PC-9 (cell line): Measurements from ENCODE around the gene CCL20. TPM values are rescaled to one million over a fixed set of nuclear protein-coding genes. Genes with fewer than 3 reads are reported as not detected.
A peak's percentile ranks its signal among the peaks of the same experiment; 100 is the strongest.

Experiments
- BruUV-seq: library from RNA; stranded (reverse); fragments of 400-500 nt; replicated peaks from 2 replicates; lab custom pipeline; 2021; lab: Mats Ljungman, UMichigan
- CTCF ChIA-PET: fragments of 300-600 bp; sonication (Branson Sonifier 250); formaldehyde crosslinking; loops from one replicate; lab custom pipeline; 2022; ENCODE audit warnings: antibody characterized with exemption; lab: Charles Lee
- POLR2A ChIA-PET: fragments of 300-600 bp; sonication (Branson Sonifier 250); formaldehyde crosslinking; loops from one replicate; lab custom pipeline; 2022; ENCODE audit warnings: antibody characterized with exemption; ENCODE audit not compliant: unreplicated experiment; lab: Charles Lee
- DNase-seq, 2 experiments: peaks; one replicate each; pipeline versions ENCODE4 v3.0.0 to v3.0.0-alpha.2; 2015 to 2022; ENCODE audit warnings: mixed read lengths in 1 of 2
- H2AFZ ChIP-seq: fragments of 200-600 bp; sonication (generic); 2 replicates; pipeline ENCODE4 v1.8.1; 2017; ENCODE audit warnings: antibody characterized with exemption
- H3F3A ChIP-seq: fragments of 200-600 bp; sonication (generic); 2 replicates; pipeline ENCODE4 v1.8.1; 2017; ENCODE audit warnings: antibody characterized with exemption, mild to moderate bottlenecking, low read depth; ENCODE audit not compliant: insufficient read depth
- H3K27ac ChIP-seq: fragments of 200-600 bp; sonication (generic); 2 replicates; pipeline ENCODE4 v1.6.1; 2016; ENCODE audit warnings: mixed run types
- H3K27me3 ChIP-seq: fragments of 200-600 bp; sonication (generic); 2 replicates; pipeline ENCODE4 v1.6.1; 2016; ENCODE audit warnings: low read depth, mixed run types; ENCODE audit not compliant: insufficient read depth
- H3K36me3 ChIP-seq: fragments of 200-600 bp; sonication (generic); 2 replicates; pipeline ENCODE4 v1.6.1; 2016; ENCODE audit warnings: low read depth, mixed run types
- H3K4me1 ChIP-seq: fragments of 200-600 bp; sonication (generic); replicated peaks from 2 replicates; pipeline ENCODE4 v1.6.1; 2016; ENCODE audit warnings: mixed run types; ENCODE audit not compliant: insufficient read depth
- H3K4me2 ChIP-seq: fragments of 200-600 bp; sonication (generic); 2 replicates; pipeline ENCODE4 v1.6.1; 2017; ENCODE audit warnings: mixed run types
- H3K4me3 ChIP-seq: fragments of 200-600 bp; sonication (generic); 2 replicates; pipeline ENCODE4 v1.6.1; 2016; ENCODE audit warnings: mixed run types
- H3K79me2 ChIP-seq: fragments of 200-600 bp; sonication (generic); 2 replicates; pipeline ENCODE4 v1.6.1; 2017; ENCODE audit warnings: low read depth, mixed run types
- H3K9me2 ChIP-seq: fragments of 200-600 bp; sonication (generic); 2 replicates; pipeline ENCODE4 v1.8.1; 2017; ENCODE audit warnings: mild to moderate bottlenecking; ENCODE audit not compliant: insufficient read depth
- H3K9me3 ChIP-seq: fragments of 200-600 bp; sonication (generic); 2 replicates; pipeline ENCODE4 v1.8.1; 2016; ENCODE audit warnings: low read depth; ENCODE audit not compliant: insufficient read depth
- H4K20me1 ChIP-seq: fragments of 200-600 bp; sonication (generic); 2 replicates; pipeline ENCODE4 v1.8.1; 2017; ENCODE audit not compliant: insufficient read depth
- CTCF ChIP-seq: fragments of 200-600 bp; sonication (generic); conservative IDR thresholded peaks from 2 replicates; pipeline ENCODE4 v1.6.1; 2017; ENCODE audit warnings: mixed run types, antibody characterized with exemption, mild to moderate bottlenecking, moderate library complexity
- EZH2 ChIP-seq: fragments of 200-600 bp; sonication (generic); IDR thresholded peaks from 2 replicates; pipeline ENCODE4 v1.8.0; 2017; ENCODE audit warnings: antibody characterized with exemption, low read depth
- intact Hi-C: fragments of 100-400 bp; cut with micrococcal nuclease; formaldehyde crosslinking; loops from one replicate; pipeline ENCODE4 v1.10.0; 2022; ENCODE audit not compliant: unreplicated experiment
- total RNA-seq: library from RNA; stranded (reverse); gene quantifications from 2 replicates; pipeline ENCODE4 v1.2.3, GENCODE V29; 2021

CCL20 gene
- total RNA-seq, 1 experiment from 2014 or later = not detected

DNA sequence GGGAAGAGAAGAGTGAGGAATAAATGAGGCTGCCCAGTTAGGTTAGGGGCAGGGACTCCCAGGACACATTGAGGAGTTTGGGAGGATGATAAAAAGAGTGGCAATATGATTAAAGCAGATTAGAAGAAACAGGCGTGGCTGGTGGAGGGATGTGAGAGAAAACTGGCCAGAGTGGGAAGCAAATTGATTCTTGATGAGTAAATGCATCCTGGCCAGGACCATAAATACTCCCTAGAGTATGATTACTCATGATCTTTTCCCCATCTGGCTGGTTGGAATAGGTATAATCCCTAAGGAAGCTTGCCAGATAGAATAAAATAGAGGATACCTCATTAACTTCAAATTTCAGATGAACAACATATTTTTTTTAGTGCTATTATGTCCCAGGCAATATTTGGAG lies 36.3 kb downstream of the CCL20 start:
- no TSS peak for BruUV-seq
- no peak for DNase-seq
- Histone ChIP-seq H3K4me2 (no peak overlapping the region), H3K36me3 (no peaks in the 10 kb centered on the region), H3K27me3 (no peaks in the 10 kb centered on the region), H3K9me2 (no peaks in the 10 kb centered on the region), H3K9me3 (peaks cover 3% of the 10 kb centered on the region; the same call in 1 of the 2 replicates), H3K27ac (no peak overlapping the region), H3K4me3 (no peak overlapping the region), H3F3A (peaks cover 14% of the 10 kb centered on the region), H3K4me1 (peaks cover 28% of the 10 kb centered on the region), H2AFZ (no peak overlapping the region), H3K79me2 (no peaks in the 10 kb centered on the region), H4K20me1 (no peaks in the 10 kb centered on the region)
- intact Hi-C loops = no loop called here
- POLR2A ChIA-PET = no interaction called here
- CTCF ChIA-PET = no interaction called here
- no peak for TF ChIP-seq EZH2
- TF ChIP-seq CTCF = no peak

DNA sequence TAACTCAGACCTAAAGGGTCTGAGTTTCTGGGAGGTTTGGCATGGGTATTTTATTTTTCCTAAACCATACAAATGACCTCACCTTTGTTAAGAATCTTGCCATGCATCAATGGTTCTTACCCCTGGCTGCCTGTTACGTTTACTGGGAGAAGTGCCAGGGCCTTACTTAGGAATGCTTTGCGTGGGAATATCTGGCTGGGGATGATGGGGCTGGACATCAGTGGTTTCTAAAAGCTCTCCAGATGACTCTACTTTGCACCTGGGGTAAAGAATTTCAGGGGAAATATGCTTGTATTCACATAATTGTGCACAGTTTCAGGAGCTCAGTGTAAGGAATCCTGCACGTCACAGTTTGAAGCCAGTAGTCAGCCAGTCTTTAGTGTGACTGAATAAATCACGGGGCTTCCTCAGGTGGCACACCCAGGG lies 39.6 kb downstream of the CCL20 start:
- Histone ChIP-seq H3K4me2 (no peak overlapping the region), H4K20me1 (no peaks in the 10 kb centered on the region), H3K9me2 (no peaks in the 10 kb centered on the region), H2AFZ (no peak overlapping the region), H3K36me3 (no peaks in the 10 kb centered on the region), H3K9me3 (peaks cover 3% of the 10 kb centered on the region; the same call in 1 of the 2 replicates), H3K4me3 (no peak overlapping the region), H3K79me2 (no peaks in the 10 kb centered on the region), H3K27me3 (no peaks in the 10 kb centered on the region), H3F3A (peaks cover 7% of the 10 kb centered on the region), H3K27ac (peak overlapping the region; percentile 8; the same call in 1 of the 2 replicates), H3K4me1 (peaks cover 24% of the 10 kb centered on the region)
- DNase-seq = peak; percentile 62 to 63
- no TSS peak for BruUV-seq
- ChIA-PET POLR2A (interaction anchor here (0.5 to 0.7 kb wide), 3 partner anchors 68 to 1305 kb away, joined by 3 to 4 read pairs (median 3); no protein-coding TSS in a partner anchor), CTCF (interaction anchor here (1.5 kb wide), 1 partner anchor 10 kb away, joined by 11 read pairs; no protein-coding TSS in a partner anchor)
- intact Hi-C loops = loop anchor here (1.0 kb wide), 1 partner anchor 35 kb away; no protein-coding TSS in a partner anchor
- TF ChIP-seq CTCF (no peak), EZH2 (no peak)

DNA sequence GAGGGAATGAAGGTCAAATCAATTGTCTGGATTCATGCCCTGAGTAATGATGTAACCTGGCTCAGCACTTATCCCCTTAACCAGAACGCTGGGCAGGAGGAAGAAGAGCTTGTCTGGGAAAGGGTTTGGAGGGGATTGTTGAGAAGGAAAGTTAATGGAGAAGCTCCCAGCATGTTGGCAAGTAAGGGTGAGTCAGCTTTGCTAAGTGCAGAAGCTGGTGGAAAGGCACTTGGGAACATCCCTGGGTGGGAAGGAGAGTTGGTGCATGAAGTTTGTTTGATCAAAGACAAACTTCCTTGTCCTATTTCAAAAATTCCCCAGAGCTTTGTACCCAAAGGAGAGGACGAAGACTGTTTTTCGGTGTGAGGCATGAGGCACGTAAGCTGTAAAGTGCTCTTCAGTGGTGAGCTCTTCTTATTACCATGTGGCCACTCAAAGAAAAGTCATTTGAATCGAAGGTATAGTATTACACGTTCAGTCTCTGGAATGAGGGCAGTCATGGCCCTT lies 40.2 kb downstream of the CCL20 start:
- no TSS peak for BruUV-seq
- POLR2A ChIA-PET = interaction anchor here (0.6 to 0.7 kb wide), 2 partner anchors 69 to 361 kb away, joined by 3 to 4 read pairs; no protein-coding TSS in a partner anchor

More for the DNA sequence above, 40.2 kb downstream of the CCL20 start:
- no peaks in the 10 kb centered on the region for H3K36me3 ChIP-seq
- no peak overlapping the region for H3K4me3 ChIP-seq
- intact Hi-C loops = loop anchor here (1.0 kb wide), 1 partner anchor 36 kb away; no protein-coding TSS in a partner anchor
- H3K4me2 ChIP-seq = no peak overlapping the region
- H3K9me2 ChIP-seq = no peaks in the 10 kb centered on the region
- no peaks in the 10 kb centered on the region for H4K20me1 ChIP-seq
- H3K27me3 ChIP-seq = no peaks in the 10 kb centered on the region
- H3K4me1 ChIP-seq = peaks cover 18% of the 10 kb centered on the region
- H2AFZ ChIP-seq = peak overlapping the region; percentile 45; the same call in 1 of the 2 replicates
- no peaks in the 10 kb centered on the region for H3K79me2 ChIP-seq
- CTCF ChIA-PET = interaction anchor here (0.5 to 1.5 kb wide), 2 partner anchors 9 to 83 kb away, joined by 5 to 11 read pairs; no protein-coding TSS in a partner anchor
- peak overlapping the region; percentile 8; the same call in 1 of the 2 replicates for H3K27ac ChIP-seq
- no peaks in the 10 kb centered on the region; the same call in 1 of the 2 replicates for H3K9me3 ChIP-seq
- peaks cover 1% of the 10 kb centered on the region for H3F3A ChIP-seq
- TF ChIP-seq CTCF (no peak), EZH2 (no peak)
- no peak for DNase-seq
